Breast epithelium (tissue), 3 donors: Measurements from ENCODE around the gene PRR33.

Experiments
- CTCF ChIP-seq, 3 donors: fragments of 450-650 bp; IDR thresholded peaks; one replicate each; pipeline ENCODE4 v1.5.1; 2016 to 2017; ENCODE audit warnings: antibody characterized with exemption in 3 of 3, mild to moderate bottlenecking in 3 of 3, moderate library complexity in 3 of 3
- POLR2A ChIP-seq: fragments of 450-650 bp; IDR thresholded peaks from one replicate; pipeline ENCODE4 v1.6.1; 2016; ENCODE audit warnings: antibody characterized with exemption, mild to moderate bottlenecking, moderate library complexity
- POLR2AphosphoS5 ChIP-seq, 3 donors: sonication (generic); formaldehyde crosslinking; IDR thresholded peaks; one replicate each; pipeline ENCODE4 v1.6.1; 2017; ENCODE audit warnings: antibody characterized with exemption in 3 of 3

GRCh38 chr11:1870721-1871466 is 20.8 kb downstream of the PRR33 start:
- TF ChIP-seq CTCF (IDR thresholded peaks at IDR 0.05) (no peak), POLR2AphosphoS5 (IDR thresholded peaks at IDR 0.05) (no peak), POLR2A (no peak)
